Measurements from ENCODE around the gene KIF25.

Gene KIF25

DNA sequence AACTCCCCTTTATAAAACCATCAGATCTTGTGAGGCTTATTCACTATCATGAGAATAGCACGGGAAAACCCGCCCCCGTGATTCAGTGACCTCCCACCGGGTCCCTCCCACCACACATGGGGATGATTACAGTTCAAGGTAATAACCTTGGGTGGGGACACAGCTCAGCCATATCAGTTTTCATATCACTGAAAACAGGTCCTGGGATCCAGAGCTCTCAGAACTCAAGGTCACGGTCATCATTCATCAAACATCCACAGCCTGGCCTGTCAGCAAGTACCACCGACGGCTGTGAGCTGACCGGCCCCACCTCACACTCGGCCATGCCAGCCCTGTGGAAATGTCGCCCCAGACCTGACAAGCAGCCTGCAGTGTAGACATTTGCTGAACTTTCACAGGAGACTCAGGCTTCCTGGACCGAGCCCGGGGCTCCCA is 95.6 kb downstream of the KIF25 start:
- no peaks in the 10 kb centered on the region for H3K9me3 Mint-ChIP-seq
- no peaks in the 10 kb centered on the region for H3K27me3 Mint-ChIP-seq (ENCODE audit: low read depth)
- H3K4me3 Mint-ChIP-seq: no peak overlapping the region
- H3K4me1 Mint-ChIP-seq (ENCODE audit: low read depth): no peaks in the 10 kb centered on the region
- H3K27ac Mint-ChIP-seq: no peak overlapping the region
- H3K36me3 Mint-ChIP-seq (ENCODE audit: low read depth): no peaks in the 10 kb centered on the region
- DNase-seq (ENCODE audit: low spot score): no peak

DNA sequence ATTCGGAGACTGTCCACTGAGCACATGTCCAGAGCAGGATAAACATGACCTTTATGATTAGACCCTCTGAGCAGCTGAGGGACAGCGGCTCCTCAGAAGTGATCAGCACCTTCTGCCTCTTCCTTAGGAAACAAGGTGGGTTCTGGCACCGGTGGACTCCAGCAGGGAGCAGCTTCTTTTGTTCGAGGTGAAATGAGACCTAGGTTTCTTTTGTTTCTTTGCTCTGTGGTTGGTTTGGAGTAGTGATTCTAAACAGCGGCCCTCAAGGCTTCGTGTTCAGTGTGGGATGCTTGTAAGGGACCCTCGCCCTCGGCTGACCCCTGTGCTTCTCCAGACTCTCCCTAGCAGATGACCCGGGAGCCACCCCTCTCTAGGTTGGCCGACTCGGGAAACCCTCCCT is 96.2 kb downstream of the KIF25 start:
- H3K4me3 Mint-ChIP-seq: no peak overlapping the region
- H3K4me1 Mint-ChIP-seq (ENCODE audit: low read depth): no peaks in the 10 kb centered on the region
- H3K36me3 Mint-ChIP-seq (ENCODE audit: low read depth): no peaks in the 10 kb centered on the region
- no peaks in the 10 kb centered on the region for H3K9me3 Mint-ChIP-seq
- no peak overlapping the region for H3K27ac Mint-ChIP-seq
- no peaks in the 10 kb centered on the region for H3K27me3 Mint-ChIP-seq (ENCODE audit: low read depth)
- DNase-seq (ENCODE audit: low spot score): no peak

Measured in T-helper 2 cell treated with Interferon-gamma antibody and Interleukin-4, amounts not matched to agents 5 μg/mL and 100 μg/mL, for 36 hours (primary cell).